Mononuclear cell (primary cell): ENCODE data around the gene KCTD1. TPM values are rescaled to one million over a fixed set of nuclear protein-coding genes. Genes with fewer than 3 reads are reported as not detected.

Source experiments
- H3K27me3 ChIP-seq: 2 replicates; pipeline ENCODE4 v1.6.0; 2011; ENCODE audit warnings: low read length, control low read depth; ENCODE audit not compliant: insufficient read depth
- H3K4me1 ChIP-seq: 2 replicates; pipeline ENCODE4 v1.5.1; 2011; ENCODE audit warnings: mild to moderate bottlenecking, low read length, control low read depth; ENCODE audit not compliant: insufficient read depth
- H3K4me3 ChIP-seq: 2 replicates; pipeline ENCODE4 v1.5.1; 2011; ENCODE audit warnings: mild to moderate bottlenecking, low read length, moderate library complexity
- H3K9me3 ChIP-seq: 2 replicates; pipeline ENCODE4 v1.5.1; 2011; ENCODE audit warnings: low read depth, mild to moderate bottlenecking, control low read depth, low read length
- total RNA-seq: library from RNA; depleted of rRNA; stranded (reverse); fragments of >200 nt; gene quantifications from one replicate; pipeline ENCODE4 v1.2.3, GENCODE V29; 2012

KCTD1 gene
- total RNA-seq, 1 donor = 1.3 TPM

- Histone ChIP-seq H3K27me3 (no peaks in the 10 kb centered on the region), H3K9me3 (no peaks in the 10 kb centered on the region), H3K4me3 (no peak overlapping the region), H3K4me1 (no peaks in the 10 kb centered on the region)
These were observed 123.2 kb downstream of the KCTD1 start for GRCh38 chr18:26425148-26425531.

- Histone ChIP-seq H3K9me3 (no peaks in the 10 kb centered on the region), H3K4me3 (no peak overlapping the region), H3K27me3 (no peaks in the 10 kb centered on the region), H3K4me1 (no peaks in the 10 kb centered on the region)
These were observed 123.8 kb downstream of the KCTD1 start for GRCh38 chr18:26424428-26425147.

GRCh38 chr18:26422472-26423162, 125.7 kb downstream of the KCTD1 start:
- H3K27me3 ChIP-seq = no peaks in the 10 kb centered on the region
- no peaks in the 10 kb centered on the region for H3K9me3 ChIP-seq
- no peak overlapping the region for H3K4me3 ChIP-seq
- no peaks in the 10 kb centered on the region for H3K4me1 ChIP-seq

- Histone ChIP-seq H3K27me3 (no peaks in the 10 kb centered on the region), H3K4me3 (no peak overlapping the region), H3K4me1 (no peaks in the 10 kb centered on the region), H3K9me3 (no peaks in the 10 kb centered on the region)
These were observed 126.4 kb downstream of the KCTD1 start for GRCh38 chr18:26421931-26422330.

GRCh38 chr18:26421503-26421902, 126.8 kb downstream of the KCTD1 start:
- H3K27me3 ChIP-seq = no peaks in the 10 kb centered on the region
- no peaks in the 10 kb centered on the region for H3K4me1 ChIP-seq
- no peak overlapping the region for H3K4me3 ChIP-seq
- H3K9me3 ChIP-seq = no peaks in the 10 kb centered on the region

GRCh38 chr18:26419746-26420145, 128.6 kb downstream of the KCTD1 start:
- Histone ChIP-seq H3K9me3 (no peaks in the 10 kb centered on the region), H3K4me3 (no peak overlapping the region), H3K27me3 (no peaks in the 10 kb centered on the region), H3K4me1 (no peaks in the 10 kb centered on the region)

GRCh38 chr18:26418225-26418624, 130.1 kb downstream of the KCTD1 start:
- no peak overlapping the region for H3K4me3 ChIP-seq
- H3K4me1 ChIP-seq = no peaks in the 10 kb centered on the region
- no peaks in the 10 kb centered on the region for H3K27me3 ChIP-seq
- H3K9me3 ChIP-seq = no peaks in the 10 kb centered on the region

GRCh38 chr18:26417190-26417589, 131.2 kb downstream of the KCTD1 start:
- Histone ChIP-seq H3K9me3 (no peaks in the 10 kb centered on the region), H3K4me3 (no peak overlapping the region), H3K4me1 (no peaks in the 10 kb centered on the region), H3K27me3 (no peaks in the 10 kb centered on the region)

- Histone ChIP-seq H3K4me1 (no peaks in the 10 kb centered on the region), H3K9me3 (no peaks in the 10 kb centered on the region), H3K27me3 (no peaks in the 10 kb centered on the region), H3K4me3 (no peak overlapping the region)
These were observed 131.7 kb downstream of the KCTD1 start for GRCh38 chr18:26416652-26417150.

GRCh38 chr18:26415631-26416030, 132.7 kb downstream of the KCTD1 start:
- Histone ChIP-seq H3K4me3 (no peak overlapping the region), H3K9me3 (no peaks in the 10 kb centered on the region), H3K27me3 (no peaks in the 10 kb centered on the region), H3K4me1 (no peaks in the 10 kb centered on the region)

GRCh38 chr18:26414901-26415440, 133.4 kb downstream of the KCTD1 start:
- no peaks in the 10 kb centered on the region for H3K9me3 ChIP-seq
- H3K4me3 ChIP-seq = no peak overlapping the region
- H3K4me1 ChIP-seq = no peaks in the 10 kb centered on the region
- H3K27me3 ChIP-seq = no peaks in the 10 kb centered on the region

GRCh38 chr18:26409091-26409490, 139.3 kb downstream of the KCTD1 start:
- Histone ChIP-seq H3K27me3 (no peaks in the 10 kb centered on the region), H3K9me3 (no peaks in the 10 kb centered on the region), H3K4me3 (no peak overlapping the region), H3K4me1 (no peaks in the 10 kb centered on the region)

- Histone ChIP-seq H3K27me3 (no peaks in the 10 kb centered on the region), H3K9me3 (no peaks in the 10 kb centered on the region), H3K4me3 (no peak overlapping the region), H3K4me1 (no peaks in the 10 kb centered on the region)
These were observed 140.4 kb downstream of the KCTD1 start for GRCh38 chr18:26407736-26408601.

GRCh38 chr18:26406854-26407517, 141.4 kb downstream of the KCTD1 start:
- H3K9me3 ChIP-seq = no peaks in the 10 kb centered on the region
- H3K4me3 ChIP-seq = no peak overlapping the region
- H3K27me3 ChIP-seq = no peaks in the 10 kb centered on the region
- H3K4me1 ChIP-seq = no peaks in the 10 kb centered on the region
